ENCODE measurements around the gene EML5.

GRCh38 chr14:88791629-88792472 is 902 bp downstream of the EML5 start:
- no peak for TF ChIP-seq POLR2A (IDR thresholded peaks at IDR 0.05; ENCODE audit: low read depth)
- no peak for TF ChIP-seq CTCF (IDR thresholded peaks at IDR 0.05)
- TF ChIP-seq POLR2AphosphoS5 (IDR thresholded peaks at IDR 0.05), result no peak
- no peak for TF ChIP-seq EP300 (IDR thresholded peaks at IDR 0.05)
